CD4-positive, alpha-beta T cell treated with Interleukin-2 at 100 ng/mL for 4 hours (primary cell): ENCODE results near the gene LPIN1.

Experiments used
- DNase-seq: peaks from one replicate; pipeline ENCODE4 v3.0.0-alpha.2; 2020; ENCODE audit warnings: low spot score

Gene LPIN1

GRCh38 chr2:11746376-11746806 lies at the start of gene LPIN1:
Gene LPIN1 (plus strand): TSS chr2:11746632. CDS start chr2:11765542, 18,910 bp downstream.
- peak; percentile 87 for DNase-seq

- DNase-seq, result no peak
These were observed 49.7 kb upstream of the LPIN1 start for GRCh38 chr2:11696736-11697102.

- no peak for DNase-seq
These were observed 49.1 kb upstream of the LPIN1 start for GRCh38 chr2:11697103-11697871.

- no peak for DNase-seq
These were observed 48.2 kb upstream of the LPIN1 start for GRCh38 chr2:11698009-11698922.

- no peak for DNase-seq
These were observed 46.5 kb upstream of the LPIN1 start for GRCh38 chr2:11699686-11700670.

GRCh38 chr2:11701206-11701605 lies 45.2 kb upstream of the LPIN1 start:
- DNase-seq, result no peak

GRCh38 chr2:11701751-11702301 lies 44.6 kb upstream of the LPIN1 start:
- DNase-seq, result peak; percentile 2

- no peak for DNase-seq
These were observed 43.5 kb upstream of the LPIN1 start for GRCh38 chr2:11702946-11703345.

GRCh38 chr2:11703700-11704099 lies 42.7 kb upstream of the LPIN1 start:
- DNase-seq, result no peak

GRCh38 chr2:11705063-11705462 lies 41.4 kb upstream of the LPIN1 start:
- no peak for DNase-seq

GRCh38 chr2:11705711-11706110 lies 40.7 kb upstream of the LPIN1 start:
- DNase-seq, result no peak

GRCh38 chr2:11708106-11708505 lies 38.3 kb upstream of the LPIN1 start:
- DNase-seq, result no peak

- no peak for DNase-seq
These were observed 37.1 kb upstream of the LPIN1 start for GRCh38 chr2:11709293-11709692.

- no peak for DNase-seq
These were observed 36.2 kb upstream of the LPIN1 start for GRCh38 chr2:11710210-11710609.

- DNase-seq, result no peak
These were observed 35.6 kb upstream of the LPIN1 start for GRCh38 chr2:11710632-11711353.

- no peak for DNase-seq
These were observed 35.1 kb upstream of the LPIN1 start for GRCh38 chr2:11711354-11711716.

GRCh38 chr2:11711751-11712150 lies 34.7 kb upstream of the LPIN1 start:
- DNase-seq, result no peak

- no peak for DNase-seq
These were observed 33.6 kb upstream of the LPIN1 start for GRCh38 chr2:11712866-11713265.

- no peak for DNase-seq
These were observed 32.6 kb upstream of the LPIN1 start for GRCh38 chr2:11713815-11714214.

GRCh38 chr2:11715987-11716652 lies 30.3 kb upstream of the LPIN1 start:
- no peak for DNase-seq
